IPS DF 6.9 (cell line): Measurements from ENCODE around the gene EYA4.
A peak's percentile ranks its signal among the peaks of the same experiment; 100 is the strongest.

Source experiments
- DNase-seq: peaks from one replicate; pipeline ENCODE4 v3.0.0-alpha.2; 2013; ENCODE audit warnings: low read depth, low spot score
- H3K27ac ChIP-seq: one replicate; pipeline ENCODE4 v1.5.1; 2013; ENCODE audit warnings: low read length, control low read depth
- H3K27me3 ChIP-seq: 2 replicates; pipeline ENCODE4 v1.6.1; 2013; ENCODE audit warnings: mild to moderate bottlenecking, low read length; ENCODE audit not compliant: control insufficient read depth, insufficient read depth
- H3K36me3 ChIP-seq: 2 replicates; pipeline ENCODE4 v1.6.1; 2013; ENCODE audit warnings: low read length; ENCODE audit not compliant: control insufficient read depth, insufficient read depth
- H3K4me1 ChIP-seq: 2 replicates; pipeline ENCODE4 v1.6.1; 2013; ENCODE audit warnings: low read length; ENCODE audit not compliant: control insufficient read depth, insufficient read depth
- H3K4me3 ChIP-seq: 2 replicates; pipeline ENCODE4 v1.5.1; 2013; ENCODE audit warnings: mild to moderate bottlenecking, low read length
- H3K9me3 ChIP-seq: 2 replicates; pipeline ENCODE4 v1.6.1; 2013; ENCODE audit warnings: low read length, inconsistent platforms; ENCODE audit not compliant: control insufficient read depth, insufficient read depth
- WGBS: extraction: QIAGEN DNeasy Blood & Tissue Kit; methylation state at CpG from one replicate; pipeline ENCODE4 v1.1.7; 2013; ENCODE audit warnings: mixed read lengths, missing lambda C conversion rate; ENCODE audit not compliant: insufficient read length, insufficient coverage; 5-methylcytosine and 5-hydroxymethylcytosine counted together

EYA4 gene

GRCh38 chr6:133242637-133243585 lies 1.8 kb downstream of the EYA4 start:
- H3K4me3 ChIP-seq: peak overlapping the region; percentile 69; the same call in 1 of the 2 replicates
- H3K36me3 ChIP-seq: no peaks in the 10 kb centered on the region
- H3K27me3 ChIP-seq: peaks cover 36% of the 10 kb centered on the region
- H3K9me3 ChIP-seq: no peaks in the 10 kb centered on the region
- no peaks in the 10 kb centered on the region for H3K4me1 ChIP-seq
- no peak overlapping the region for H3K27ac ChIP-seq
- DNase-seq: no peak
- WGBS: no CpG with 5 or more reads among the region's 36 CpGs

- no peak overlapping the region for H3K4me3 ChIP-seq
- H3K27ac ChIP-seq: no peak overlapping the region
- H3K9me3 ChIP-seq: no peaks in the 10 kb centered on the region
- H3K4me1 ChIP-seq: no peaks in the 10 kb centered on the region
- no peak for DNase-seq
- no CpG with 5 or more reads among the region's 7 CpGs for WGBS
- H3K36me3 ChIP-seq: no peaks in the 10 kb centered on the region
- H3K27me3 ChIP-seq: peaks cover 36% of the 10 kb centered on the region
Measured at GRCh38 chr6:133243723-133244305, 2.7 kb downstream of the EYA4 start.

- no peak overlapping the region for H3K27ac ChIP-seq
Measured at GRCh38 chr6:133244519-133244918, 3.4 kb downstream of the EYA4 start.

DNA sequence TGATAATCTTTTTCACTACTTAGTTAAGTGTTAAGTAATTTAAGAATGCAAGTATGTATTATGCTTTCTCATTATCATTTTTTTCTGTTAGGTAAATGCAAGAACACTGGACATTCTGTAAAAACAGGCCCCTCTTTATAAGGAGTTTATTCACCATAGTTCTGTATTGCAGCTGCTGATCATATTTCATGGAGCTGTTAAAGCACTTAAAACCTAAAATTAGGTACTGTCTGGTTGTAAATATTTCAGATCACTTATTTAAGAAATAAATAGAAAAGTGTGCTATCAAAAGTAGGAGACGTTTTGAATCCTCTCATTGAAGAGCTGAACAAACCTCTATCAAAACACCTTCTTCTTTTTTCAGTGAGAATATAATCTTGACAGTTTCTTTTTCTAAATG lies 3.9 kb downstream of the EYA4 start:
- no peak for DNase-seq
- Histone ChIP-seq H3K27me3 (peaks cover 33% of the 10 kb centered on the region), H3K27ac (no peak overlapping the region), H3K36me3 (no peaks in the 10 kb centered on the region), H3K4me3 (no peak overlapping the region), H3K9me3 (no peaks in the 10 kb centered on the region), H3K4me1 (no peaks in the 10 kb centered on the region)
- WGBS: no CpG with 5 or more reads among the region's 1 CpG

More at GRCh38 chr6:133244519-133244918, 3.4 kb downstream of the EYA4 start:
- H3K4me3 ChIP-seq: no peak overlapping the region
- peaks cover 35% of the 10 kb centered on the region for H3K27me3 ChIP-seq
- no peaks in the 10 kb centered on the region for H3K4me1 ChIP-seq
- no peak for DNase-seq
- WGBS: no CpG with 5 or more reads among the region's 4 CpGs
- no peaks in the 10 kb centered on the region for H3K9me3 ChIP-seq
- no peaks in the 10 kb centered on the region for H3K36me3 ChIP-seq

GRCh38 chr6:133245422-133245903 lies 4.3 kb downstream of the EYA4 start:
- H3K4me3 ChIP-seq: no peak overlapping the region
- H3K36me3 ChIP-seq: no peaks in the 10 kb centered on the region
- H3K27me3 ChIP-seq: peaks cover 28% of the 10 kb centered on the region
- no CpG with 5 or more reads among the region's 2 CpGs for WGBS
- H3K4me1 ChIP-seq: no peaks in the 10 kb centered on the region
- no peak for DNase-seq
- no peak overlapping the region for H3K27ac ChIP-seq
- no peaks in the 10 kb centered on the region for H3K9me3 ChIP-seq

GRCh38 chr6:133247581-133247980 lies 6.4 kb downstream of the EYA4 start:
- WGBS: no CpG with 5 or more reads among the region's 5 CpGs
- no peak overlapping the region for H3K4me3 ChIP-seq
- no peak for DNase-seq
- no peak overlapping the region for H3K27ac ChIP-seq
- H3K4me1 ChIP-seq: no peaks in the 10 kb centered on the region
- no peaks in the 10 kb centered on the region for H3K36me3 ChIP-seq
- H3K27me3 ChIP-seq: peaks cover 12% of the 10 kb centered on the region
- no peaks in the 10 kb centered on the region for H3K9me3 ChIP-seq

GRCh38 chr6:133248241-133249001 lies 7.3 kb downstream of the EYA4 start:
- H3K36me3 ChIP-seq: no peaks in the 10 kb centered on the region
- H3K27ac ChIP-seq: no peak overlapping the region
- no peak for DNase-seq
- H3K27me3 ChIP-seq: peaks cover 4% of the 10 kb centered on the region; the same call in 1 of the 2 replicates
- H3K4me1 ChIP-seq: no peaks in the 10 kb centered on the region
- no CpG with 5 or more reads among the region's 6 CpGs for WGBS
- no peak overlapping the region for H3K4me3 ChIP-seq
- H3K9me3 ChIP-seq: no peaks in the 10 kb centered on the region

DNA sequence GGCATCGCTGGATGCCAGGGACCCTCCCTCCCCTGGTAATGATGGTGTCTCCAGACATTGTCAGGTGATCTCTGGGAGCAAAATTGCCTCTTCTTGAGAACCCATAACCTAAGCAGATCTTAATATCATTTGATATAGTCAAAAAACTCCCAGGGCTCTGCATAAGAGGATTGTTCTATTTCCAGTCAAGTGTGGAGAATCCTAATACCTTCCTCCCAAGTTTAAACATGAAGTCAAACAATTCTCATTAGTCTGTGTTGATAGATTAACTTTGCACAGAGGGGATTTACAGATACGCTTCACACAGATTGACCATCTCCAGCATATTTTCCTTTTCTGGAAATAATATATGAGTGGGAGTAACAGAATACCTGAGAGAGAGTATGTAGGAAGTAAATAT lies 10.5 kb downstream of the EYA4 start:
- Histone ChIP-seq H3K4me1 (no peaks in the 10 kb centered on the region), H3K36me3 (no peaks in the 10 kb centered on the region), H3K27me3 (no peaks in the 10 kb centered on the region), H3K4me3 (no peak overlapping the region), H3K9me3 (no peaks in the 10 kb centered on the region), H3K27ac (no peak overlapping the region)
- no CpG with 5 or more reads among the region's 2 CpGs for WGBS
- no peak for DNase-seq

DNA sequence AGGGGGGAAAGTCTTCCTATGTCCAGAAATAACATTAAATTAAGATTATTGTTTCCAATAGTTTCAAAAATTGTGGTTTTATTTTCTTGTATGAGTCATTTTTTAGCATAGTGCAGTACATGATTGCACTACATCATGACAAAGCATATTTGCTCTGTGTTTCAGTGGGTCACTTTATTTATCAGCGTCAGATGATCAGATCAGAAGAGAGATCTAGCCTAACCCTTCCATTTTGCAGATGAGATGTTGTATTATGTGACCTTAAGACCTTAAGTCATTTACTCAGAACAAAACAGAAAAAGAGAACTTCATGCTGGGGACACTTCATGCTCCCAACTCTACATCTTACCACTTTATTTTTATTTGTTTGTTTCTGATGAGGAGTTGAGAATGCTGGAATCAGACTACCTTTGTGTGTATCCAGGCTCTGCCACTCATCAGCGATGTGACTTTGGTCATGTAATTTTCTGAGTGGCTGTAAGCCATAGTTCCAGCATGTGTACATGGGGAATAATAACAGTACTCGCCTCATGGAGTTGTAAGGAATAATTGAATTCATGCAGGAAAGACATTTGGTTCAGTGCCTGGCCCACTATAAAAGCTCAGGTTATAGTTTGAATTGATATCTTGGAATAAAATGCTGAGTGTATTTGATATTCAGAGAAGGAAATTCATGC lies 13.5 kb downstream of the EYA4 start:
- Histone ChIP-seq H3K27ac (no peak overlapping the region), H3K4me1 (no peaks in the 10 kb centered on the region), H3K9me3 (no peaks in the 10 kb centered on the region), H3K27me3 (no peaks in the 10 kb centered on the region), H3K4me3 (no peak overlapping the region), H3K36me3 (no peaks in the 10 kb centered on the region)
- DNase-seq: no peak
- no CpG with 5 or more reads among the region's 3 CpGs for WGBS
